Measurements from ENCODE around the gene N4BP2L2.

N4BP2L2 gene

GRCh38 chr13:32535748-32536147 is 2.8 kb downstream of the N4BP2L2 start:
- H3K9ac ChIP-seq (ENCODE audit: low read length in 5 of 5), result no peak overlapping the region
- H3K27me3 ChIP-seq (ENCODE audit: control insufficient read depth in 5 of 5, insufficient read depth in 4 of 5, low read length in 5 of 5), result no peaks in the 10 kb centered on the region
- H3K4me1 ChIP-seq (ENCODE audit: control insufficient read depth in 5 of 5, insufficient read depth in 5 of 5, low read length in 5 of 5), result peaks cover 4 to 50% (median 43%) of the 10 kb centered on the region in 5 donors
- H3K36me3 ChIP-seq (ENCODE audit: control insufficient read depth in 5 of 5, insufficient read depth in 5 of 5, low read length in 5 of 5), result peaks cover 8 to 17% (median 12%) of the 10 kb centered on the region in 5 donors
- no peak overlapping the region for H3K4me3 ChIP-seq (ENCODE audit: low read depth in 1 of 5, low read length in 5 of 5)
- H3K27ac ChIP-seq (ENCODE audit: low read depth, low read length), result no peak overlapping the region
- H3K9me3 ChIP-seq (ENCODE audit: control insufficient read depth in 5 of 5, low read length in 5 of 5), result peaks cover 0 to 6% (median 3%) of the 10 kb centered on the region in 5 donors

- Histone ChIP-seq H3K36me3 (ENCODE audit: control insufficient read depth in 5 of 5, insufficient read depth in 5 of 5, low read length in 5 of 5) (peaks cover 8 to 17% (median 12%) of the 10 kb centered on the region in 5 donors), H3K9me3 (ENCODE audit: control insufficient read depth in 5 of 5, low read length in 5 of 5) (peaks cover 0 to 6% (median 3%) of the 10 kb centered on the region in 5 donors), H3K4me1 (ENCODE audit: control insufficient read depth in 5 of 5, insufficient read depth in 5 of 5, low read length in 5 of 5) (peaks cover 4 to 53% (median 48%) of the 10 kb centered on the region in 5 donors), H3K4me3 (ENCODE audit: low read depth in 1 of 5, low read length in 5 of 5) (no peak overlapping the region), H3K27me3 (ENCODE audit: control insufficient read depth in 5 of 5, insufficient read depth in 4 of 5, low read length in 5 of 5) (no peaks in the 10 kb centered on the region), H3K9ac (ENCODE audit: low read length in 5 of 5) (no peak overlapping the region), H3K27ac (ENCODE audit: low read depth, low read length) (no peak overlapping the region)
Observed at GRCh38 chr13:32535115-32535514, 3.5 kb downstream of the N4BP2L2 start.

- peak overlapping the region in 3 of 5 donors; percentile 3 to 49 (median 12) for H3K9ac ChIP-seq (ENCODE audit: low read length in 5 of 5)
- H3K27ac ChIP-seq (ENCODE audit: low read depth, low read length), result peak overlapping the region; percentile 13
- H3K27me3 ChIP-seq (ENCODE audit: control insufficient read depth in 5 of 5, insufficient read depth in 4 of 5, low read length in 5 of 5), result no peaks in the 10 kb centered on the region
- peak overlapping the region in 2 of 5 donors; percentile 1 to 24 for H3K4me3 ChIP-seq (ENCODE audit: low read depth in 1 of 5, low read length in 5 of 5)
- H3K36me3 ChIP-seq (ENCODE audit: control insufficient read depth in 5 of 5, insufficient read depth in 5 of 5, low read length in 5 of 5), result peaks cover 5 to 14% (median 7%) of the 10 kb centered on the region in 5 donors
- H3K4me1 ChIP-seq (ENCODE audit: control insufficient read depth in 5 of 5, insufficient read depth in 5 of 5, low read length in 5 of 5), result peaks cover 2 to 38% (median 30%) of the 10 kb centered on the region in 5 donors
- H3K9me3 ChIP-seq (ENCODE audit: control insufficient read depth in 5 of 5, low read length in 5 of 5), result no peaks in the 10 kb centered on the region
Observed at GRCh38 chr13:32530841-32531253, 7.7 kb downstream of the N4BP2L2 start.

GRCh38 chr13:32528358-32528757 is 10.2 kb downstream of the N4BP2L2 start:
- Histone ChIP-seq H3K36me3 (ENCODE audit: control insufficient read depth in 5 of 5, insufficient read depth in 5 of 5, low read length in 5 of 5) (peaks cover 0 to 15% (median 4%) of the 10 kb centered on the region in 5 donors), H3K4me1 (ENCODE audit: control insufficient read depth in 5 of 5, insufficient read depth in 5 of 5, low read length in 5 of 5) (peaks cover 2 to 24% (median 17%) of the 10 kb centered on the region in 5 donors), H3K9me3 (ENCODE audit: control insufficient read depth in 5 of 5, low read length in 5 of 5) (no peaks in the 10 kb centered on the region), H3K4me3 (ENCODE audit: low read depth in 1 of 5, low read length in 5 of 5) (no peak overlapping the region), H3K9ac (ENCODE audit: low read length in 5 of 5) (no peak overlapping the region), H3K27ac (ENCODE audit: low read depth, low read length) (no peak overlapping the region), H3K27me3 (ENCODE audit: control insufficient read depth in 5 of 5, insufficient read depth in 4 of 5, low read length in 5 of 5) (no peaks in the 10 kb centered on the region)

- Histone ChIP-seq H3K36me3 (ENCODE audit: control insufficient read depth in 5 of 5, insufficient read depth in 5 of 5, low read length in 5 of 5) (peaks cover 2 to 15% (median 4%) of the 10 kb centered on the region in 5 donors), H3K9me3 (ENCODE audit: control insufficient read depth in 5 of 5, low read length in 5 of 5) (no peaks in the 10 kb centered on the region), H3K9ac (ENCODE audit: low read length in 5 of 5) (no peak overlapping the region), H3K4me1 (ENCODE audit: control insufficient read depth in 5 of 5, insufficient read depth in 5 of 5, low read length in 5 of 5) (peaks cover 2 to 21% (median 17%) of the 10 kb centered on the region in 5 donors), H3K27ac (ENCODE audit: low read depth, low read length) (no peak overlapping the region), H3K27me3 (ENCODE audit: control insufficient read depth in 5 of 5, insufficient read depth in 4 of 5, low read length in 5 of 5) (no peaks in the 10 kb centered on the region), H3K4me3 (ENCODE audit: low read depth in 1 of 5, low read length in 5 of 5) (no peak overlapping the region)
Observed at GRCh38 chr13:32527151-32527550, 11.4 kb downstream of the N4BP2L2 start.

- H3K27me3 ChIP-seq (ENCODE audit: control insufficient read depth in 5 of 5, insufficient read depth in 4 of 5, low read length in 5 of 5), result no peaks in the 10 kb centered on the region
- H3K4me1 ChIP-seq (ENCODE audit: control insufficient read depth in 5 of 5, insufficient read depth in 5 of 5, low read length in 5 of 5), result peaks cover 0 to 8% (median 6%) of the 10 kb centered on the region in 5 donors
- no peak overlapping the region for H3K9ac ChIP-seq (ENCODE audit: low read length in 5 of 5)
- H3K27ac ChIP-seq (ENCODE audit: low read depth, low read length), result no peak overlapping the region
- no peak overlapping the region for H3K4me3 ChIP-seq (ENCODE audit: low read depth in 1 of 5, low read length in 5 of 5)
- H3K9me3 ChIP-seq (ENCODE audit: control insufficient read depth in 5 of 5, low read length in 5 of 5), result no peaks in the 10 kb centered on the region
- peaks cover 5 to 21% (median 10%) of the 10 kb centered on the region in 5 donors for H3K36me3 ChIP-seq (ENCODE audit: control insufficient read depth in 5 of 5, insufficient read depth in 5 of 5, low read length in 5 of 5)
Observed at GRCh38 chr13:32525766-32526165, 12.8 kb downstream of the N4BP2L2 start.

GRCh38 chr13:32515246-32515645 is 23.3 kb downstream of the N4BP2L2 start:
- Histone ChIP-seq H3K36me3 (ENCODE audit: control insufficient read depth in 5 of 5, insufficient read depth in 5 of 5, low read length in 5 of 5) (peaks cover 21 to 43% (median 40%) of the 10 kb centered on the region in 5 donors), H3K27ac (ENCODE audit: low read depth, low read length) (no peak overlapping the region), H3K27me3 (ENCODE audit: control insufficient read depth in 5 of 5, insufficient read depth in 4 of 5, low read length in 5 of 5) (no peaks in the 10 kb centered on the region), H3K4me3 (ENCODE audit: low read depth in 1 of 5, low read length in 5 of 5) (no peak overlapping the region), H3K9ac (ENCODE audit: low read length in 5 of 5) (no peak overlapping the region), H3K9me3 (ENCODE audit: control insufficient read depth in 5 of 5, low read length in 5 of 5) (no peaks in the 10 kb centered on the region), H3K4me1 (ENCODE audit: control insufficient read depth in 5 of 5, insufficient read depth in 5 of 5, low read length in 5 of 5) (no peaks in the 10 kb centered on the region)

GRCh38 chr13:32511482-32511881 is 27.1 kb downstream of the N4BP2L2 start:
- Histone ChIP-seq H3K27ac (ENCODE audit: low read depth, low read length) (no peak overlapping the region), H3K9me3 (ENCODE audit: control insufficient read depth in 5 of 5, low read length in 5 of 5) (no peaks in the 10 kb centered on the region), H3K4me1 (ENCODE audit: control insufficient read depth in 5 of 5, insufficient read depth in 5 of 5, low read length in 5 of 5) (no peaks in the 10 kb centered on the region), H3K36me3 (ENCODE audit: control insufficient read depth in 5 of 5, insufficient read depth in 5 of 5, low read length in 5 of 5) (peaks cover 10 to 46% (median 23%) of the 10 kb centered on the region in 5 donors), H3K4me3 (ENCODE audit: low read depth in 1 of 5, low read length in 5 of 5) (no peak overlapping the region), H3K27me3 (ENCODE audit: control insufficient read depth in 5 of 5, insufficient read depth in 4 of 5, low read length in 5 of 5) (no peaks in the 10 kb centered on the region), H3K9ac (ENCODE audit: low read length in 5 of 5) (no peak overlapping the region)

- H3K9me3 ChIP-seq (ENCODE audit: control insufficient read depth in 5 of 5, low read length in 5 of 5), result no peaks in the 10 kb centered on the region
- no peaks in the 10 kb centered on the region for H3K4me1 ChIP-seq (ENCODE audit: control insufficient read depth in 5 of 5, insufficient read depth in 5 of 5, low read length in 5 of 5)
- peaks cover 5 to 35% (median 12%) of the 10 kb centered on the region in 5 donors for H3K36me3 ChIP-seq (ENCODE audit: control insufficient read depth in 5 of 5, insufficient read depth in 5 of 5, low read length in 5 of 5)
- H3K4me3 ChIP-seq (ENCODE audit: low read depth in 1 of 5, low read length in 5 of 5), result no peak overlapping the region
- no peak overlapping the region for H3K9ac ChIP-seq (ENCODE audit: low read length in 5 of 5)
- H3K27ac ChIP-seq (ENCODE audit: low read depth, low read length), result no peak overlapping the region
- no peaks in the 10 kb centered on the region for H3K27me3 ChIP-seq (ENCODE audit: control insufficient read depth in 5 of 5, insufficient read depth in 4 of 5, low read length in 5 of 5)
Observed at GRCh38 chr13:32504876-32505275, 33.7 kb downstream of the N4BP2L2 start.

- Histone ChIP-seq H3K4me1 (ENCODE audit: control insufficient read depth in 5 of 5, insufficient read depth in 5 of 5, low read length in 5 of 5) (no peaks in the 10 kb centered on the region), H3K9ac (ENCODE audit: low read length in 5 of 5) (no peak overlapping the region), H3K4me3 (ENCODE audit: low read depth in 1 of 5, low read length in 5 of 5) (no peak overlapping the region), H3K27ac (ENCODE audit: low read depth, low read length) (no peak overlapping the region), H3K9me3 (ENCODE audit: control insufficient read depth in 5 of 5, low read length in 5 of 5) (no peaks in the 10 kb centered on the region), H3K36me3 (ENCODE audit: control insufficient read depth in 5 of 5, insufficient read depth in 5 of 5, low read length in 5 of 5) (peaks cover 5 to 34% (median 12%) of the 10 kb centered on the region in 5 donors), H3K27me3 (ENCODE audit: control insufficient read depth in 5 of 5, insufficient read depth in 4 of 5, low read length in 5 of 5) (no peaks in the 10 kb centered on the region)
Observed at GRCh38 chr13:32504263-32504662, 34.3 kb downstream of the N4BP2L2 start.
